NCI-H2196 treated with DMSO at 0.1 percent for 48 hours (cell line): ENCODE measurements around the gene TP73.

Experiments
- DNase-seq: peaks from one replicate; lab custom pipeline; 2025; ENCODE audit not compliant: unreplicated experiment; lab: John Stamatoyannopoulos, UW

The TP73 gene

DNA sequence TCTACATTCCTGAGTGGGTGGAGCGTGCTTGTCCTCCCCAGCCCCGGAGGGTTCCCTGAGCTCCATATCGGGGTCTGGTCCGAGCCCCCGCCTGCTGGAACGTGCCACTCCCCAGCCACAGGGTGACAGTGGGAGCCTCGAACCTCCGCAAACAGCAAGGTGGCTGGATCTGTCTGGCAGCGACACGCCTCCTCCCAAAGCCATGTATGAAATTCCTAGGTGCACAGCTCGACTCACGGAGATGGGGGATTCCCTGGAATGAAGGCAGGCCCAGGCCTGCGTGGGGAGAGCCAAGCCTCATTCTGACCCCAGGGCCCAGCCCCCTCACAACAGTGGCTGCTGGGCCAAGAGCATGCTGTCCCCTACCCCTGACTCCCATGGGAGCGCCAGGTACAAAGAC is 32.9 kb downstream of the TP73 start:
- no peak for DNase-seq

DNA sequence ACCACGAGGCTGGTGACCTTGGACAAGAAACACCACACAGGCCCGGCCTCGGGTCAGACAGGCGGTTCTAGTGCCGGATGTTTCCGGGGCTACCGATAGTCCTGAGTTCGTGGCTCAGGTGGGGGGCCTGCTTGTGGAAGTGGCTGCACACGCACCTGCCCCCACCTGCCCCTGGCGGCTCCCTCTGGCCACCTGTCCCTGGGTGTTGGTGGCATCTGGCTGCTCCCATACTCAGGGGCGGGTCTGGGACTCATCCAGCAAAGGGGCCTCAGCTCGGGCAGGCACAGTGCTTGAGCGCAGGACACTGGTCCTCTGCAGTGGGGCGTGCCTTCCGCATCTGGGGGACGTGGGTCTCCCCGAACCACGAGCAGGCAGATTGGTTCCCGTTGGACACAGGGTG is 33.6 kb downstream of the TP73 start:
- no peak for DNase-seq

DNA sequence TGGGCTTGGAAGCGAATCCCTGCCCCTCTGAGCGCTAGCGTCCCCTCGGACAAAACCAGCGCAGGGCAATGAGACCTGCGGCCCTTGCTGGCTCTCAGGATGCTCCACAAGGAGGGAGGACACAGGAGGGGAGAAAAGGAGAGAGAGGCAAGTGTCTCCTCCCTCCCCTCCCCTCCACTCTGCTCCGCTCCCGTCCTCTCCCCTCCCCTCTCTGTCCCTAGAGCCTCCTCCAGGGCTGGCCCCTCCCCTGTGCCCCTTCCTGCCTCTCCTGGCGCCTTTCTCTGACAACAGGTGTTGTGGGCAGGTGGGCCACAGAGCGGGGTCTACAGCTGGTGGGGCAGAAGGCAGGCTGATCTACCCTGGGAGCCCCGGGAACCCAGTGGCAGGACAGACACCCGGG is 35.2 kb downstream of the TP73 start:
- DNase-seq = no peak

DNA sequence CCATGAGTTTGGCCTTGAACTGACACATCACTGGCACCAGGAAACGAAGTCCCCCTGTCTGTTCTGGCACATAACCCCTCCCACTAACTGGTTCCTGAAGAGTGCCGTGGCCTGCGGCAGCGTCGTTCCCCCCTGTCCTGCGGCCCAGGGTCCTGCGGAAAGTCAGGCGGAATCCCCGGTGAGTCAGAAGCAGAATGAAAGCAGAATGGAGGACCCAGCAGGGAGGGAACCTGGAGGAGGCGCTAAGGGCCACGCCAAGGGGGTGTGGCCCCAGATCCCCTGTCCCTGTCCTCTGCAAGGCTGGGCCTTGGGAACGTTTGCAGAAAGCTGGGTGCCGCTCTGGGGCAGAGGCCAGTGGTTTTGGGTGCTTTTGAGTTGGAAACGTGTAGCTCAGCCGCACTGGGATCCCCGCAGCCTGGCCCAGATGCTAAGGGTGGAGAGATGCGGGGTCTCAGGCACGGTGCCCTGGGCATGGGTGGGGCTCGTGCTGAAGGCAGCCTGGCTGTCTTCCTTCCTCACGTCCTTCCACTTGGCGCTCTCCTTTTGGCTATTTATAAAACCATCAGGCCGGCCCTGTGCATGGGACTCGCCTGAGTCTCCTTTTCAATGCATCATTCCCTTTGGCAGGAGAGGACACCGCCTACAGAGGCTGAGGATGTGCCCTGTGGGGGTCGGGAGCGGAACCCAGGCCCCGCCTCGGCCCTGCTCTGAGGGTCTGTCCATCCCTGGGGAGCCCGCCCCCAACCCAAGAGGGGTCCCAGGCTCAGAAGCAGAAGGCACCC is 36.2 kb downstream of the TP73 start:
- no peak for DNase-seq

DNA sequence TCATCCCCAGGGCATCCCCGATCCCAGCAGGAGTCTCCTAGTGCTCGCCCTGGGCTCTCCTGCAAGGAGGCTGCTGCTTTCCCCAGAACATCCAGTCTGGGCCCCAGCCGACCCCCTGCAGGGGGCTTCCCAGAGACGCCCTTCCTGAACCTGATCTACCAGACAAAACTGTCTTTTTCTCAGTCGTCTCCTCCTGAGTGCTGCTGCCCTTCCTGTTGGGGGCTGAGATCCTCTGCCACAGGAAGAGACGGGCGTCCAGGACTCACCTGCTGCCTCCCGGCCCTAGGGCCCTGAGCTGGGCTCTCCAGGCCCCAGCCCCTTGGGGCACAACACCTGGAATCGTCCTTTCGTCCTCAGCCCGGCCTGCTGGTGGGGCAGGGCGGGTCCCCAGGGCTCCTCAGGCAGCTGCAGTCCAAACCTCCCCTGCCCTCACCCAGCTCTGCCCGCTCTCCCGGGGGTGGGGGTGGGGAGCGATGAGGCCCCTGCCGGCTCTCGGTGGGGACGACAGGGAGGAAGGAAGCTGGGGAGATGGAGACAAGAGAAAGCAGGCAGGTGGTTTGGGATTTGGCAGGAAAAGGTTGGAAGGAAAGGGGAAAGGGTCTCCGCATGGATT is 36.9 kb downstream of the TP73 start:
- no peak for DNase-seq

DNA sequence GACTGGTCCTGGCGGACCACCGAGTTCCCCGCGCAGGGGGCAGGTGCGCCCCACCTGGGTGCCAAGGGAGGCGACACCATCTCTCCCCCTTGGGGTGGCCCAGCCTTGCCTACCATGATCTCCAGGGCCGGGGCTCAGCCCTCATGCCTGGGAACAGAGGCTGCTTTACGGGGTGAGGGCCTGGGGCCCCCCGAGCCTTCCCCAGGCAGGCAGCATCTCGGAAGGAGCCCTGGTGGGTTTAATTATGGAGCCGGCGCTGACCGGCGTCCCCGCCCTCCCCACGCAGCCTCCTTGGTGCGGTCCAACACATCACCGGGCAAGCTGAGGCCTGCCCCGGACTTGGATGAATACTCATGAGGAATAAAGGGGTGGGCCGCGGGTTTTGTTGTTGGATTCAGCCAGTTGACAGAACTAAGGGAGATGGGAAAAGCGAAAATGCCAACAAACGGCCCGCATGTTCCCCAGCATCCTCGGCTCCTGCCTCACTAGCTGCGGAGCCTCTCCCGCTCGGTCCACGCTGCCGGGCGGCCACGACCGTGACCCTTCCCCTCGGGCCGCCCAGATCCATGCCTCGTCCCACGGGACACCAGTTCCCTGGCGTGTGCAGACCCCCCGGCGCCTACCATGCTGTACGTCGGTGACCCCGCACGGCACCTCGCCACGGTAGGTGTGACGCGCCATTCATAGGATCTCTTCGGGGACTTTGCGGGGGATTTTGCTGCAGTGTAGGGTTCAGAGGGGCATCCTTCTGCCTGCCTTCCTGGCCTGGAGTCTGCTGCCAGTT is 38.2 kb downstream of the TP73 start:
- DNase-seq = no peak

DNA sequence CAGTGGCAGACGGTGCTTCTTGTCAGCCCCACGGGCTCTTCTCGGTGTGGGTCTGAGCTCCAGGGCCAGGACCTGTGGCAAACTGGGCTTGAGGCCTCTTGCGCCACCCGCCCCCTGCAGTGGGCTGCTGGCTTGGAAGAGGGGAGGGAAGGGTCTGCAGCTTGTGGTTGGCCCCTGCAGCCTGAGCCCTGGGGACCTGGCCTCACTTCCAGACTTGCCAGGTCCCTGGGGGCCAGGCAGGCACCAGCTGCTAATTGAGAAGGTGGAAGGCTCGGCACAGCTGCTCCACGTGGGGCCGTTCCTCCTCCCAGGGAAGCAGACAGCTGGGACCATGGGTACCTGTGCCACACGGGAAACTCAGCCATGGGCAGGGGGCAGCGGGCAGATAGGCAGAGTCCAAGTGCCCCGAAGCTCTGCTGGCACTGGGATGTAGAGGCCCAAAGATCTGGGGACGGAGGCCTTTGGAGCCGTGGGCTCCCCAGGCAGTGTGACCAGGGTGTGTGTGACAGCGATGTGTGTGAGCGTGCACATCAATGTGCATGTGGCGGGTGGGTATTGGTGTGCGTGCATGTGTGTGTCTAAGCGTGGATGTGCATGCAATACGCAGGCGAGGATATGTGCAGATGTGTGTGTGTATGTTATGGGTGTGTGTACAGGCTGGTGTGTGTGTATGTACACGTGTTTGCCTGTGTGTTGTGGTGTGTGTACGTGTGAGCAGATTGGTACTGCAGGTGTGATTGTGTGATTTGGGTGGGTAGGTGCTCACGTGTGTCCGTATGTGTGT is 39.3 kb downstream of the TP73 start:
- DNase-seq = no peak

DNA sequence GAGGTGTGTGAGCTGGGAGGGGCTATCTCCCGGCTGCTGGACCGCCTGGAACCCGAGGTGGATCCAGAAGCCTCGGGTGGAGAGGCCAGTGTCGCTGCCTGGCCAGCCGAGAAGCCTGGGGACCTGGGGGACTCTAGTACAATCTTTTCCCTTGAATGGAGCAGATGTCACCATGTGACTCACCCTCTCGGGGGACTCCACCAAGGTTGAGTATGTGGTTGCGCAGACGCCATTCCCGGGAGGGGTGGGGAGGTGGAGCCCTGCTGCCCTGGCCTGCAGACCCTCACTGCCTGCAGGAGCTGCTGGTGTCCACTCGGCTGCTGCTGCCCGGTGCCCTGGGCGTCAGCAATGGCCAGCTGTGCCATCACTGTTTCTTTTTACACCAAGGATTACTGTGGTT is 40.3 kb downstream of the TP73 start:
- no peak for DNase-seq

DNA sequence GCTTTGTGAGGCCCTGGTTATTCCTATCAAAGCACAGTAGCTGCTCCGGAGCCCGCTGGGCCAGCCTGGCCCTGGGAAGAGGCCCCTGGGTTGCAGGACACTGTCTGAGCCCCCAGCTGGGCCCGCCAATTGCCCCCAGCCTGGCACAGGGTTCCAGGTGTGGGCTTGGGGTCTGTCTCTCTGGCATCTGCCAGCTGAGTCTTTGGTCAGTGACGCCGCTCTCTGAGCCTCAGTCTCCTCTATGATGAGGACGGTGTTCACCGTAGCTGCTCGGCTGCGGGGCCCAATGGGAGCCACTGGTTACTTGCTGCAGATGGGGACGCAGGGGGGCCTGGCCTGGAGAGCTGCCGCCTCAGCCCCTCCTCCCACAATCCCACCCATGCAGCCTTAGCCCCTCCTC is 41.0 kb downstream of the TP73 start:
- no peak for DNase-seq

DNA sequence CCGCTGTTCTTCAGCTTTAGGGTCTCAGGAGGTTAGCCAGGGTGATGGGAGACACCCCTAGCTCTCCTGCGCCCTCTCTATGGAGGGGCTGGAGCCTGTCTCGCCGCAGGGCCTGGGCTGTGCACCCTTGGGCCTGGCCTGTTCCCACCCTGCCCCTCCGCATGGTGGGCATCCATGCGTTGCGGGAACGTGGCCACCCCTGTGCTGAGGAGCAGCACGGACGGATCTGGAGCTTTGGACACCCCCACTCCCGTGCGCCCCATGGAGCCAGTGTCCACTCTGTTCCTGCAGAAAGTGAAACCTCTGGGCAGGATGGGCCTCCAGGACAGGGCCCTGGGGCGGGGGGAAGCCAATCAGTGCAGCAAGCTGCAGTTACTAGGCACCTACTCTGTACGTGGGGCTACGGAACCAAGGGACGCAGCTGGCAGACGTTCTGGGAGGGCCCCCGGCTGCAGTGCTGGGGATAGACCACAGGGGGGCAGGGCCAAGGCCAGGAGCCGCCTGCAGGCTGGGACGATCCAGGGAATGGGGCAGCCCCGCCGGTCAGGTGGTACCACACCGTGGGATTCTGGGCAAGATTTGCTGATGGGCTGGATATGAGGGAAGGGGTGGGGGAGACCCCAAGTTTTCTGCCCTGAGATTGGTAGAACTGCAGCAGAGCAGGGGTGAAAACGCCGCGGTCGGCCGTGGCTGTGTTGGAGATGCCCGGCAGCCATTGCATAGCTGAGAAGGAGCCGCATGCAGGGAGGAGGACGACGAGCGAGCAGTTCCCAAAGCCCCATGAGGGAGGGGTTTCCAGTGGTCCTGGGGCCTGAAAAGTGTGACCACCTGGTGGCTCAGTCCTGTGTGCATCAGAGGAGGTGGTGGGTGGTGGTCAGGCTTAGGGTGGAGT is 43.3 kb downstream of the TP73 start:
- no peak for DNase-seq

DNA sequence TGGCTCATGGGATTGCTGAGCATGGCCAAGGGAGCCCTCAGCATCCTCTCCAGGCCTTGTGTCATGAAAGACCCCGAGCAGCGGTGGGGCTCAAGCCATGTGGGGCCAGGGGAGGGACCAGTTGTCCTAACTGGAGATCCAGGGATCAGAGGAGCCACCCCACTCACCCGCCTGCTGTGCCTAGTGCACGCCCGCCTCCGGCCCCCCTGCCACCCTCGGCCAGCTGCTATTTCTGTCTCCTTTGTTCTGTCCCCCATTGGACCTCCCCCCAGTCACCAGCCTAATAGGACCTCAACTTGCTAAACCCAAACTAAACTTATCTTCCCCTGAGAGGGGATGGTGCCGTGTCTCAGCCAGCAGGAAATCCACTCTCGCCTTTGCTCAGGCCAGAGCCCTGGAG is 44.4 kb downstream of the TP73 start:
- no peak for DNase-seq

DNA sequence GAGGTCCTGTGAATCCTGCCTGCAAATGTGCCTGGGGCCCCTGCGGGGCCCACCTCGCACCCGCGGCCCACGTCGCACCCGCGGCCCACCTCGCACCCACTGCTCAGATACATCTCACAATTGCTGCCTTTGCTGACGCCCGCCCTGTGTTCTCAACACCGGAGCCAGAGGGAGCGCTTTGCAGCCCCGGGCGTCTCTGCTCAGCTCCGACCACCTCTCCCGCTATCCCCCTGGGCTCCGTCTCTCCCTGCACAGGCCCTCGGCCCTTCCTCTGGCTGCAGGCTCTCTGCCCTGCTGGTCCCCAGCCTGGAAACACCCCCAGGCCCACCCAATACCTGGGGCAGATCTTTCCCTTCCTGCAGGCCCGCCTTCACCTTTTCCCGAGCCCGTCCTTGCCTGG is 44.8 kb downstream of the TP73 start:
- DNase-seq = no peak

DNA sequence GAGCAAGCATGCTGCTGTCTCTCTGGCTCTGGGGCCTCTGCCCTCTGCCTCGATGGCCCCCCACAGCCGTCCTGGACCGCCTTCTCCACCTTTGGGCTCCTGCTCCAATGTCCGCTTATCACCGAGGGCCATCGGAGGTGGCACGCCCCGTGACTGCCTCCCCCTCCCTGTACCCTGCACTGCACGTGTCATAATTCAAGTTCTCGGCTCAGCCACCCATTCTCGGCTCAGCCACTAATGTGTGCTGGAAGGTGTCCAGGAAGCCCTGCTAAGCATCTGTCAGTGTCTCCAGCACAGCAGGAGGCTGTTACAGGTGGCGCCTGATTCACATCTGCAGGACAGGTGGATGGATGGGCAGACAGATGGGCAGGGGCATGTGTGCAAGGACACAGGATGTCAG is 45.5 kb downstream of the TP73 start:
- DNase-seq = peak; percentile 79

DNA sequence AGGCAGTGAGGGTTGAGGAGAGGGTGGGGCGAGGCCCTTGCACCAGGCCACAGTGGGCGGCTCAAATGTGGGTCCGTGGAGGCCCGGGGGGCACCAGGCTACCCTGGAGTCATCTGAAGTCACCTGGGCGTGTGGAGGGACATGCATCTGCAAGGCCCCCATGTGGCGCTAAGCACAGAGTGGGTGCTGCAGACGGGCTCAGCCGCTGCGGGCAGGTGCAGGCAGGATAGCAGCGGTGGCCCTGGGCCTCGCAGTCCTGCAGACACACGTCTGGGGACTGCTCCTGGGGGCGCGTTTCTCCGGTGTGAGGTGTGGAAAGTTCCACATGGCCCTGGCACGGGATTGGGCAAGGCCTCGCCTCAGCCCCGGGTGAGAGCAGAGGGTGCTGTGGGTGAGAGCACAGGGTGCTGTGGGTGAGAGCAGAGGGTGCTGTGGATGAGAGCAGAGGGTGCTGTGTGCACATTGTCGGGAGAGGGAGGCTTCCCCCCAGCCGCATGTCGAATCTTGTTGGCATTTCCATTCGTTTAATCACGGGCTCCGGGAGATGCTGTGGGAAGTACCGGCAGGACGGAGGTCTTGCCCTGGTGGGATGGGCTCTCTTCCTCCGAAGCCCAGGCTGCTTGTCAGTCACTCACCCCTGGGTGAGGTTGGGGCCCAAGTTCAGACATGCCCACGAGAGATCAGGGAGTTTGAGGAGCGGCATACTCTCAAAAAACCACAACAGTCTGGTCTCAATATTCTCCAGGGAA is 46.5 kb downstream of the TP73 start:
- DNase-seq = no peak

DNA sequence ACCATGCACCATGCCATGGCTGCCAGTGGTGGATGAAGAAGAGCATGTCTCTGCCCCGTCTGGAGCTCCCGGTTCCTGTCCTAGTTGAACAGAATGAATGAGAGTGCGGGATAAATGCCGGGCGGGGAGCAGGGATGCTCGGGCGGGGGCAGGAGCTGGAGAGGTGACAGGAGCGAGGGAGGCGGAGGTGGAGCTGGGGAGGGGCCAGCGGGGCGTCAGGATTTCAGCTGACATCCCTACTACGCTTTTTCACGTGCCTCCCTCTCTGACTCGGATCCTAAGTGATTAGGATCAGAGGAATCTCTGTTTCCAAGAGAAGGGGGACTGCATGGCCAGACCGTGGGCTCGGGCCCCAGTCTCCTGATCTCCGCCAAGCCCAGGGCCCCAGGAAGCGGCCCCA is 47.3 kb downstream of the TP73 start:
- no peak for DNase-seq

DNA sequence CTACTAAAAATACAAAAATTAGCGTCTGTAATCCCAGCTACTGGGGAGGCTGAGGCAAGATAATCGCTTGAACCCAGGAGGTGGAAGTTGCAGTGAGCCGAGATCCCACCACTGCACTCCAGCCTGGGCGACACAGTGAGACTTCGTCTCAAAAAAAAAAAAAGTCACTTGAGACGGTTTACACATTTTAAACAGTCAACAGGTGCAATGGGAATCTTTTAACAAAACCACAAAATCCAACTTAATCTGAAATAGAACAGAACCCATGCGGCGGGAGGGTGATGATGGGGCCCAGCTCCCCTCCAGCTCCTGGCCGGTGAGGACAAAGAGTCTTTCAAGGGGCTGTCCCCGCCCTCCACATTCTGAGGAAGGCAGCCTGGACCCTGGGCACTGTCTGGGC is 48.3 kb downstream of the TP73 start:
- DNase-seq = no peak

DNA sequence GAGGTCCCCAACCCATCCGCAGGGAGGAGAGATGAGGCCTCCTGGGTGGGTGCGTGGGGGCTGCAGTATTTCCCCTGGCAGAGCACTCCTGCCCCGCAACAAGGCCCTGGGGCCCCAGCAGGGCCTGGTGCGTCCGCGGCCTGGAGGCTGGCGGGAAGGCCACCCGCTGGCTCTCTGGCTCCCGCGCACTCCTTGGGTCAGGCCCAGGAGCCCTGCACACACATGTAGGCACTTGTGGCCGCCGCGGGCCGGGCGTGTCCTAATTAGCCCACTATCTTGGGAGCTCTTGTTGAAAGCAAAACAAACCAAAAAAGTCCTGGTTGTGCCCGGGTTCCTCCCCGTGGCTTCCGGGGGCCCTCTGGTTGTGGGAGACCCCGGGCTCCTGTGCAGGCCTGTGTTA is 50.2 kb downstream of the TP73 start:
- DNase-seq = no peak

DNA sequence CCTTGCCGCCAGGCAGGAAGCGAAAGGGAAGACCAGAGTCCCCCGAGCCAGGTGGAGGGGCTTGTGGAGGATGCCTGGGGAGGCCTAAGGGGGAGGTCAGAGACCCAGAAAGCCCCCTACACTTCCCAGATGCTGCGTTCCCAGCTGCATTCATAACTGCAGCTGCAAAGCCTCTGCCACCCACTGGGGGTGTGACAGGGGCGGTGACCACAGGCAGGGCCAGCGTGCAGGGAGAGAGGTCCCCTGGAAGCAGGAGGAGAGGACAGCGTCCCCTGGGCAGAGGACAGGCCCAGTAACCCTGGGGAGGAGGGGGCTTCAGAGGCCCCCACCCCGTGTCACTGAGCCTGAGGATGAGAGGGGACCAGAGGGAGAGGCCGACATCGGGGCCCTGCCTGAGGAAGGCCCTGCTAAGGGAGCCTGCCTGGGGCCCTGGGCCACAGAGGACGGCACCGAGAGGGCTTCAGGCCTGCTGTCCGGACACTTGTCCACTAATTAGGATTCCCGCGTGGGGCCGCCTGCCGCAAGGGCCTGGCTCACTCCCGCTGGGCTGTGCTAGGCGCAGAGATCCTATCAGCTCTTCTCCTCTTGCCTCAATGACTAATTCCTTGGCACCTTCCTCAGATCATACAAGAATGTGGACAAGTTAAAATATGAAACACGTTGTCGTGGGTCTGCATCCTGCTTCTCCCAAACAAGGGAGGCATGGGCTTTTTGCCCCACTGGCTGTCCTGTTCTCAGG is 50.8 kb downstream of the TP73 start:
- no peak for DNase-seq

DNA sequence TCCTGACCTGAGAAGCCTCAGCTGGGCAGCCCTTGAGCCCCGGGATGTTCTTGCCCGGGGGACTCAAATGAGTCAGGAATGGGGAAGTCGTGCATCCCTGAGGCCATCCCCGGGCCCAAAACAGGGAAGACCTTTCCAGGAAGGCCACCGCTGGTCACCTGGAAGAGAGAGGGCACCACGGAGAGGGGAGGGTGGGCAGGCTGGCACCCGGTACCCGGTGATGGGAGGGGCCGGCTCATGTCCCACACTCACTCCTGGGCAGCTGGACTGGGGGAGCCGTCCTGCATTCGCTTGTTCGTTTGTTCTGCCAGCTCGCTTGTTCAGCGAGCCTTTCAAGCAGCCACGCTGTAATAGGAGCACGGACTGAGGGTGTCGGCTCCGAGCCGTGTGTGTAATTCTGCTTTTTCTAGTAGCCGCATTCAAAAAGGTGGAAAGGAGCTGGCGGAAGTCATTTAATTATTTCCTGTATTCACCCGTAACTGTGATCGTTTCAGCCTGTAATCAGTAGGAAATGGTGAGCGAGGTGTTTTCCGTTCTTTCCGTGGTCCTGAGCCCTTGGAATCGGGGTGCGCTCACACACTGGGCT is 51.6 kb downstream of the TP73 start:
- DNase-seq = no peak
